Measurements from ENCODE around the gene DAPL1.
"Not testable (repeated sequence)": the region's sequence is repeated elsewhere in the genome, so short reads cannot be mapped to it uniquely, and the experiment has no call there.

The DAPL1 gene

GRCh38 chr2:158845444-158845843 is 50.3 kb downstream of the DAPL1 start:
- no peak overlapping the region for H3K4me3 ChIP-seq (ENCODE audit: low read depth, low read length)
- TF ChIP-seq CTCF (IDR thresholded peaks at IDR 0.05; ENCODE audit: insufficient read depth, low read length, missing control alignments): no peak
- no peak for DNase-seq (ENCODE audit: low read depth, low spot score)
- CTCF ChIA-PET: interaction anchor here (1.1 kb wide), 1 partner anchor 821 kb away, joined by 3 read pairs; no protein-coding TSS in a partner anchor
- POLR2A ChIA-PET: no interaction called here

GRCh38 chr2:158845859-158846258 is 50.7 kb downstream of the DAPL1 start:
- DNase-seq (ENCODE audit: low read depth, low spot score): no peak
- no peak for TF ChIP-seq CTCF (IDR thresholded peaks at IDR 0.05; ENCODE audit: insufficient read depth, low read length, missing control alignments)
- H3K4me3 ChIP-seq (ENCODE audit: low read depth, low read length): no peak overlapping the region
- ChIA-PET POLR2A (no interaction called here), CTCF (interaction anchor here (1.1 to 1.4 kb wide), 2 partner anchors 92 to 822 kb away, joined by 3 to 4 read pairs; no protein-coding TSS in a partner anchor)

GRCh38 chr2:158847526-158847925 is 52.4 kb downstream of the DAPL1 start:
- H3K4me3 ChIP-seq (ENCODE audit: low read depth, low read length); POLR2A ChIA-PET; DNase-seq (ENCODE audit: low read depth, low spot score); CTCF ChIA-PET: not testable (repeated sequence)

GRCh38 chr2:158848031-158848970 is 53.2 kb downstream of the DAPL1 start:
- POLR2A ChIA-PET; H3K4me3 ChIP-seq (ENCODE audit: low read depth, low read length); DNase-seq (ENCODE audit: low read depth, low spot score); CTCF ChIA-PET: not testable (repeated sequence)

GRCh38 chr2:158860179-158860578 is 65.1 kb downstream of the DAPL1 start:
- DNase-seq (ENCODE audit: low read depth, low spot score); CTCF ChIA-PET; H3K4me3 ChIP-seq (ENCODE audit: low read depth, low read length); POLR2A ChIA-PET: not testable (repeated sequence)

GRCh38 chr2:158861626-158862025 is 66.5 kb downstream of the DAPL1 start:
- CTCF ChIA-PET; DNase-seq (ENCODE audit: low read depth, low spot score); H3K4me3 ChIP-seq (ENCODE audit: low read depth, low read length); POLR2A ChIA-PET: not testable (repeated sequence)

- H3K4me3 ChIP-seq (ENCODE audit: low read depth, low read length); DNase-seq (ENCODE audit: low read depth, low spot score); POLR2A ChIA-PET; CTCF ChIA-PET: not testable (repeated sequence)
Observed at GRCh38 chr2:158865469-158865868, 70.4 kb downstream of the DAPL1 start.
